Mesothelial cell of epicardium (in vitro differentiated cells): ENCODE data around the gene LRMDA. TPM values are rescaled to one million over a fixed set of nuclear protein-coding genes. Genes with fewer than 3 reads are reported as not detected.

Experiments
- DNase-seq, 2 experiments: peaks; one replicate each; pipeline ENCODE4 v3.0.0; 2021; ENCODE audit warnings: low spot score in 2 of 2; ENCODE audit not compliant: unreplicated experiment in 2 of 2
- H3K27ac Mint-ChIP-seq: 2 replicates; pipeline ENCODE4 v1.8.0; 2021; ENCODE audit warnings: mixed read lengths
- H3K27me3 Mint-ChIP-seq: 2 replicates; pipeline ENCODE4 v1.8.0; 2021; ENCODE audit warnings: low read depth, mixed read lengths
- H3K36me3 Mint-ChIP-seq: 2 replicates; pipeline ENCODE4 v1.8.0; 2021; ENCODE audit warnings: mixed read lengths
- H3K4me1 Mint-ChIP-seq: 2 replicates; pipeline ENCODE4 v1.8.0; 2021; ENCODE audit warnings: mixed read lengths
- H3K4me3 Mint-ChIP-seq: 2 replicates; pipeline ENCODE4 v1.8.0; 2021; ENCODE audit warnings: mild to moderate bottlenecking, moderate library complexity, mixed read lengths
- H3K9me3 Mint-ChIP-seq: 2 replicates; pipeline ENCODE4 v1.8.0; 2021; ENCODE audit warnings: mixed read lengths
- total RNA-seq: library from RNA; stranded (reverse); gene quantifications from 3 replicates; pipeline ENCODE4 v1.2.1, GENCODE V29; 2021
- TF ChIP-seq, protein P1 (sequence below): fragments of 200-600 bp; sonication (generic); IDR thresholded peaks from one replicate; pipeline ENCODE4 v1.5.0; 2021; ENCODE audit warnings: antibody characterized with exemption; ENCODE audit not compliant: unreplicated experiment

The LRMDA gene
- total RNA-seq, 1 donor from 2014 or later: 2.0 TPM

DNA sequence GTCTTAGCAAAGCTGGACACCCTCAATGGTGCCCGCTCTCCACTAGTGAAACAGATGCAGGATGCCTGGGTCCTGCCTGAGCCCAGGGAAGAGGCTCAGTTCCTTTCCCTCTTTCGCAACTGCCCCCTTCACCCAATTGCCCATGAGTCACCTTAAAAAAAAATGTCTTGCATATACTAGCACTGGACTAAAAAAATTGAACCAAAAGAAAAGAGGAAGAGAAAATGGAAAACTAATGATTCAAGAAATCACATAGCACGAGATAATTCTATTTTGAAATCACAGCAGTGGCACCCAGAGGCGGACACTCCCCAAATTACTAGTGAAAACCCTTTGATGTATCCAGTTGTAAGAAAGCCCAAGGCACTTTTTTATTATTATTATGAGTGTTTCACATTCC lies 972.5 kb downstream of the LRMDA start:
- Mint-ChIP-seq H3K4me1 (peaks cover 2% of the 10 kb centered on the region), H3K27ac (no peak overlapping the region), H3K27me3 (peaks cover 7% of the 10 kb centered on the region), H3K36me3 (no peaks in the 10 kb centered on the region), H3K4me3 (no peak overlapping the region), H3K9me3 (peaks cover 14% of the 10 kb centered on the region)
- TF ChIP-seq, protein P1, sequence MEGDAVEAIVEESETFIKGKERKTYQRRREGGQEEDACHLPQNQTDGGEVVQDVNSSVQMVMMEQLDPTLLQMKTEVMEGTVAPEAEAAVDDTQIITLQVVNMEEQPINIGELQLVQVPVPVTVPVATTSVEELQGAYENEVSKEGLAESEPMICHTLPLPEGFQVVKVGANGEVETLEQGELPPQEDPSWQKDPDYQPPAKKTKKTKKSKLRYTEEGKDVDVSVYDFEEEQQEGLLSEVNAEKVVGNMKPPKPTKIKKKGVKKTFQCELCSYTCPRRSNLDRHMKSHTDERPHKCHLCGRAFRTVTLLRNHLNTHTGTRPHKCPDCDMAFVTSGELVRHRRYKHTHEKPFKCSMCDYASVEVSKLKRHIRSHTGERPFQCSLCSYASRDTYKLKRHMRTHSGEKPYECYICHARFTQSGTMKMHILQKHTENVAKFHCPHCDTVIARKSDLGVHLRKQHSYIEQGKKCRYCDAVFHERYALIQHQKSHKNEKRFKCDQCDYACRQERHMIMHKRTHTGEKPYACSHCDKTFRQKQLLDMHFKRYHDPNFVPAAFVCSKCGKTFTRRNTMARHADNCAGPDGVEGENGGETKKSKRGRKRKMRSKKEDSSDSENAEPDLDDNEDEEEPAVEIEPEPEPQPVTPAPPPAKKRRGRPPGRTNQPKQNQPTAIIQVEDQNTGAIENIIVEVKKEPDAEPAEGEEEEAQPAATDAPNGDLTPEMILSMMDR: no peak
- DNase-seq: no peak

DNA sequence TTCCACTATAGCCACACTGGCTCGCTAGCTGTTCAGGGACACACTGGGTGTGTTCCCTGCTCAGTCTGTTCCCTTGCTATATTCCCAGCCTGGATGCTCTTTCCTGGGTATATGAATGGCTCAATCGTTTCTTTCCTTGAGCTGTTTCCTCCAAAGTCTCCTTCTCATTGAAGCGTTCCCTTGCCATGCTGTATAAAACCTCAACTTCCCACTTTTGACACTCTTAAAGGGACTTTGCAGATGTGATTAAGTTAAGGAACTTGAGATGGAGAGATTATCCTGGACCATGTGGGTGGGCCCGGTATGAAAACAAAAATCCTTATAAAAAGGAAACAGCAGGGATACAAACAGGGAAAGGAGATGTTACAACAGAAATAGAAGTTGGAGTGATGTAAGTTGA lies 973.1 kb downstream of the LRMDA start:
- no peak overlapping the region for H3K4me3 Mint-ChIP-seq
- H3K36me3 Mint-ChIP-seq: no peaks in the 10 kb centered on the region
- H3K9me3 Mint-ChIP-seq: peaks cover 14% of the 10 kb centered on the region
- TF ChIP-seq, protein P1: no peak
- no peak overlapping the region for H3K27ac Mint-ChIP-seq
- H3K4me1 Mint-ChIP-seq: peaks cover 2% of the 10 kb centered on the region
- no peak for DNase-seq
- peaks cover 7% of the 10 kb centered on the region for H3K27me3 Mint-ChIP-seq

DNA sequence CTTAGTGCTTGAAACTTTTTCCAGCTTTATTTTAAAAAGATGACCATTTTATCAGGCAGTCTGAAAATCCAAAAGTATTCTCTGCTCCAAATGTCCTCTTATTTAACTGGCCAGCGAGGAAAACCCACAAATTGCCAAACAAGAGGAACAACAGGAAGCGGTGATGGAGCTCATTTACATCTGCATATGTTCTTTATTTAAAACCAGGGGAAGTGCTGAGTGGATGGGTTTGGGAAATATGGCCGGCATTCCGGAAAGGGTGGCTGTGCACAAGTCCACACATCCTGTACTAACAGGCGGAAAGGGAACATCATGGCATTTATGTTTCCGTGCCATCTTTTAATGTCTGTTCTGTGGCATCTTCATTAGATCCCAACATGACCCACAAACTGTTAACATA lies 974.5 kb downstream of the LRMDA start:
- TF ChIP-seq, protein P1: no peak
- Mint-ChIP-seq H3K9me3 (peaks cover 14% of the 10 kb centered on the region), H3K27ac (no peak overlapping the region), H3K27me3 (peaks cover 10% of the 10 kb centered on the region), H3K4me1 (peaks cover 2% of the 10 kb centered on the region), H3K36me3 (no peaks in the 10 kb centered on the region), H3K4me3 (no peak overlapping the region)
- no peak for DNase-seq

DNA sequence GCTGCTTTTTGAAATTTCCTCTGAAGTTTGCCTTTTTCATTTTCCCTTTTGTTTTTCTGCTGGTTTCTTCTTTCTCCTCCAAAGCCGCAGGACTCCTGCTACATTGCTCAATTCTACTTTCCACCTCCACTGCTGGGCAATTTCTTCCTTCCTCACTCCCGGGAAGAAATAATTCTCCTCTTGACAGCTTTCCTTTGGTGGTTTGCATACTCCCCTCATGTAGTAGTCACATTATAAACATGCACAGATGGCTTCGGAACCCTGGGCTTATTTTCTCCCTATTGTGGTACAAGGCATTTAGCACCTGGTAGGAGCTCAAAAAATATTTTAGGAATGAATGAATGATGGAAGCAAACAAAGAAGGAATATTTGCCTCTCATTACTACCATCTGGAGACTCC lies 977.2 kb downstream of the LRMDA start:
- no peak overlapping the region for H3K4me3 Mint-ChIP-seq
- H3K4me1 Mint-ChIP-seq: peaks cover 2% of the 10 kb centered on the region
- H3K27ac Mint-ChIP-seq: no peak overlapping the region
- H3K27me3 Mint-ChIP-seq: peaks cover 22% of the 10 kb centered on the region
- TF ChIP-seq, protein P1: no peak
- no peak for DNase-seq
- no peaks in the 10 kb centered on the region for H3K36me3 Mint-ChIP-seq
- peaks cover 14% of the 10 kb centered on the region for H3K9me3 Mint-ChIP-seq

DNA sequence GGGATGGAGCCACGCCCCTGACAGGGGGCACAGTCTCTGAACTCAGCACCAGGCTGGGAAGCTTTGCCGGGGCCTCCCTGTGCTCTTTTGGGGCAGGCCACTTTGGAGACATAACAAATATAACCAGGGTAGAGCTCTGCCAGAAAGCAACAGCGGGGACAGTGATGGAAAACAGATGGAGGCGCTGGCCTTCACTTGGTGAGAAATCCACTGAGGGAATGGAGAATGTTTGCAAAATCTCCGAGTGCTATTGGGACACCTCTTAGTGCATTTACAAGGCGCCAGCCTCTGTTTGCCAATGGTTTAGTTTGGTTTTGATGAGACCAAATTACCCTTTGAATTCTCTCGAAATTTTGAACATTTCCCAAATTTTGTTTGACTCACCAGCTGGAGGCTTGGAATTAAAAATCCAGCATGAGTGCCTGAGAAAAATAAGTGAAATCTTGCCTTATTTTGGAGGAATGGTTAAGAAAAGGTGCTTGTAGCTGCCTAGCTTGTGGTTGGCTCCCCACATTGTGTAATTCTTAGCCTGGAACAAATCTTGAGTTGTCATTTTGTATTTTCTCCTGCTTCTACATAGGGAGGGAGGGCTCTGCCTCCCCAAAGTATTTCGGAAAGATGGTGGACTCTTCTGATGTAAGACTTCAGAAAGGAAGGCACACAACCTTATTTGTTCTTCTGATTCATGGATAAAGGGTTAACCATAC lies 980.5 kb downstream of the LRMDA start:
- no peak for DNase-seq
- H3K4me1 Mint-ChIP-seq: peaks cover 2% of the 10 kb centered on the region
- no peak overlapping the region for H3K27ac Mint-ChIP-seq
- H3K4me3 Mint-ChIP-seq: no peak overlapping the region
- H3K9me3 Mint-ChIP-seq: peaks cover 4% of the 10 kb centered on the region
- TF ChIP-seq, protein P1: no peak
- H3K36me3 Mint-ChIP-seq: no peaks in the 10 kb centered on the region
- H3K27me3 Mint-ChIP-seq: peaks cover 20% of the 10 kb centered on the region

DNA sequence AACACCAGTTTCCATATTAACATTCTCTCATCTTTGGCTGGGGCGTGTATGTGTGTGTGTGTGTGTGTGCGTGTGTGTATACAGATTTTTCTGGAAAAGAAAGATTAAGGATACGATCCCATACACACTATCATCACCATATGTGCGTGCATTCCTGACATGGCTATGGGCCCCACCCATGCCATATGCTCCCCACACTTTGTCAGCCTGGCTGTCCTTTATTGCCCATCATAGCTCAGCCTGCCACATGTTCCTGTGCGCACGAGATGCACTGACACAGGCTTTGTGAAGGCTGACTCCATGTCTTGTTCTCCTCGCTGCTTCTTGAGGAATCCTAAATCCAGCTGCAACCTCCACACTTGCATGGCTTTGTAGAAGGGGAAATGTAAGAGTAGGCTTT lies 984.1 kb downstream of the LRMDA start:
- Mint-ChIP-seq H3K27me3 (peaks cover 15% of the 10 kb centered on the region), H3K9me3 (peaks cover 16% of the 10 kb centered on the region), H3K4me1 (peaks cover under 1% of the 10 kb centered on the region), H3K4me3 (no peak overlapping the region), H3K27ac (no peak overlapping the region), H3K36me3 (peaks cover 2% of the 10 kb centered on the region)
- no peak for DNase-seq
- TF ChIP-seq, protein P1: no peak
